A549 (cell line): Measurements from ENCODE around the gene GTF3C1. TPM values are rescaled to one million over a fixed set of nuclear protein-coding genes. Genes with fewer than 3 reads are reported as not detected.

Experiments used
- ATAC-seq, 2 experiments: fragments of 200-7000 bp in 1 of 2; fragments of >200 bp in 1 of 2; cut with Nextera tagmentation in 1 of 2; cut with Tn5 transposase in 1 of 2; 3 replicates each; pipeline versions ENCODE4 v1.8.0 to v1.9.1; 2018 to 2020; ENCODE audit warnings: mild to moderate bottlenecking in 1 of 2, moderate library complexity in 1 of 2
- CTCF ChIA-PET: fragments of 300-600 bp; sonication (Branson Sonifier 250); formaldehyde crosslinking; extraction: SDS; loops from one replicate; lab custom pipeline; 2021; ENCODE audit warnings: antibody characterized with exemption, inconsistent platforms; lab: Yijun Ruan, JAX
- POLR2A ChIA-PET: fragments of 350-600 bp; formaldehyde crosslinking; extraction: SDS; loops from one replicate; lab custom pipeline; 2021; ENCODE audit warnings: antibody characterized with exemption, inconsistent platforms; lab: Yijun Ruan, JAX
- DNase-seq, 2 experiments: peaks; one replicate each; pipeline versions ENCODE4 v3.0.0 to v3.0.0-alpha.2; 2011 to 2016; ENCODE audit warnings: low read depth in 1 of 2, low spot score in 1 of 2
- FAIRE-seq: peaks from 2 replicates; lab custom pipeline; 2011; peaks lifted over from hg19 to GRCh38; lab: Jason Lieb, UNC
- H3K27ac ChIP-seq, 2 experiments: fragments of >200 bp; sonication (Bioruptor Twin); formaldehyde crosslinking; 3 replicates each; pipeline ENCODE4 v1.5.1; 2016 to 2017
- H3K4me1 ChIP-seq: fragments of >200 bp; sonication (Bioruptor Twin); formaldehyde crosslinking; 3 replicates; pipeline ENCODE4 v1.6.1; 2016
- H3K4me2 ChIP-seq: fragments of >200 bp; sonication (Bioruptor Twin); formaldehyde crosslinking; 3 replicates; pipeline ENCODE4 v1.6.1; 2016
- H3K4me3 ChIP-seq: fragments of >200 bp; sonication (Bioruptor Twin); formaldehyde crosslinking; 3 replicates; pipeline ENCODE4 v1.5.1; 2016
- H3K9me3 ChIP-seq: fragments of >200 bp; sonication (Bioruptor Twin); formaldehyde crosslinking; 3 replicates; pipeline ENCODE4 v1.6.1; 2016
- CEBPB ChIP-seq, 2 experiments: fragments of >200 bp in 1 of 2; sonication (Bioruptor Twin) in 1 of 2; formaldehyde crosslinking in 1 of 2; IDR thresholded peaks; 2 replicates each; pipeline ENCODE4 v1.6.1; 2012 to 2016
- EP300 ChIP-seq, 2 experiments: fragments of >200 bp; sonication (Bioruptor Twin); formaldehyde crosslinking; IDR thresholded peaks; 2 replicates in 1 of 2; 3 replicates in 1 of 2; pipeline ENCODE4 v1.6.1; 2016 to 2017
- ESRRA ChIP-seq: fragments of 150-350 bp; IDR thresholded peaks from 2 replicates; pipeline ENCODE4 v1.6.1; 2014; ENCODE audit warnings: mild to moderate bottlenecking, low read length, borderline replicate concordance
- FOSB ChIP-seq: fragments of 250-450 bp; sonication (Bioruptor Pico); IDR thresholded peaks from 2 replicates; pipeline ENCODE4 v1.5.0; 2020; ENCODE audit warnings: mild to moderate bottlenecking, moderate library complexity
- FOXS1 ChIP-seq: fragments of 250-450 bp; sonication (Bioruptor Pico); IDR thresholded peaks from 2 replicates; pipeline ENCODE4 v1.5.0; 2020; ENCODE audit warnings: mild to moderate bottlenecking, moderate library complexity
- HDAC2 ChIP-seq: fragments of 200-600 bp; sonication (generic); IDR thresholded peaks from 2 replicates; pipeline ENCODE4 v1.6.1; 2016
- HOXB5 ChIP-seq: fragments of 250-450 bp; sonication (Bioruptor Pico); IDR thresholded peaks from 2 replicates; pipeline ENCODE4 v1.5.0; 2020; ENCODE audit warnings: mild to moderate bottlenecking, moderate library complexity
- NR3C1 ChIP-seq: fragments of >200 bp; sonication (Bioruptor Twin); formaldehyde crosslinking; IDR thresholded peaks from 3 replicates; pipeline ENCODE4 v1.6.1; 2017
- POLR2A ChIP-seq: IDR thresholded peaks from 2 replicates; pipeline ENCODE4 v1.6.1; 2012; ENCODE audit warnings: mild to moderate bottlenecking, low read length
- POLR2AphosphoS2 ChIP-seq: conservative IDR thresholded peaks from 2 replicates; pipeline ENCODE4 v1.6.1; 2012; ENCODE audit warnings: low read length, improper control_type of control experiment, inconsistent platforms
- RAD21 ChIP-seq, 2 experiments: fragments of >200 bp in 1 of 2; sonication (Bioruptor Twin) in 1 of 2; formaldehyde crosslinking in 1 of 2; IDR thresholded peaks in 1 of 2; conservative IDR thresholded peaks in 1 of 2; 2 replicates in 1 of 2; 3 replicates in 1 of 2; pipeline ENCODE4 v1.6.1; 2012 to 2018; ENCODE audit warnings: inconsistent platforms in 1 of 2
- RFX5 ChIP-seq: fragments of 450-650 bp; IDR thresholded peaks from 2 replicates; pipeline ENCODE4 v1.7.1; 2014; ENCODE audit warnings: antibody characterized with exemption, mild to moderate bottlenecking, moderate library complexity
- RNF2 ChIP-seq: fragments of 200-600 bp; sonication (generic); IDR thresholded peaks from 2 replicates; pipeline ENCODE4 v1.6.1; 2016; ENCODE audit warnings: low read depth, mild to moderate bottlenecking, antibody characterized with exemption, moderate library complexity, borderline replicate concordance
- SREBF2 ChIP-seq: fragments of 450-650 bp; IDR thresholded peaks from 2 replicates; pipeline ENCODE4 v1.6.1; 2014; ENCODE audit warnings: mild to moderate bottlenecking, moderate library complexity
- ZNF302 ChIP-seq: fragments of 250-450 bp; sonication (Bioruptor Pico); IDR thresholded peaks from 2 replicates; pipeline ENCODE4 v1.9.0; 2021; ENCODE audit warnings: inconsistent platforms, mild to moderate bottlenecking, moderate library complexity
- ZSCAN20 ChIP-seq: fragments of 250-450 bp; sonication (Bioruptor Pico); IDR thresholded peaks from 2 replicates; pipeline ENCODE4 v1.8.0; 2022; ENCODE audit warnings: mild to moderate bottlenecking, moderate library complexity
- WGBS: methylation state at CpG from one replicate; pipeline ENCODE4 v1.1.6; 2017; ENCODE audit errors: missing lambda C conversion rate; 5-methylcytosine and 5-hydroxymethylcytosine counted together
- polyA plus RNA-seq, 4 experiments: library from polyadenylated mRNA; depleted of rRNA in 3 of 4; stranded (reverse); fragments of >200 nt; fragmentation: RNase III in 1 of 4; extraction: RNeasy Plus Mini Kit Qiagen cat#74134 plus additional on column Dnase treatment in 1 of 4; gene quantifications; 2 replicates in 3 of 4; 3 replicates in 1 of 4; pipeline ENCODE4 v1.2.3, GENCODE V29; 2011 to 2017
- TF ChIP-seq, protein P1 (sequence below): fragments of 250-450 bp; sonication (Bioruptor Pico); IDR thresholded peaks from 2 replicates; pipeline ENCODE4 v1.5.0; 2021; ENCODE audit warnings: mild to moderate bottlenecking, moderate library complexity, borderline replicate concordance
- TF ChIP-seq, protein P2 (sequence below): fragments of >200 bp; sonication (Bioruptor Twin); formaldehyde crosslinking; IDR thresholded peaks from 3 replicates; pipeline ENCODE4 v1.5.1; 2016
- TF ChIP-seq, protein P3 (sequence below): IDR thresholded peaks from 2 replicates; pipeline ENCODE4 v1.6.1; 2012; ENCODE audit warnings: low read depth, borderline replicate concordance
- TF ChIP-seq, protein P4 (sequence below): IDR thresholded peaks from 2 replicates; pipeline ENCODE4 v1.6.1; 2012

Gene GTF3C1
- polyA plus RNA-seq, 2 of the 4 experiments (the other 2 are of a cell fraction) = 41.6 to 54.2 TPM

DNA sequence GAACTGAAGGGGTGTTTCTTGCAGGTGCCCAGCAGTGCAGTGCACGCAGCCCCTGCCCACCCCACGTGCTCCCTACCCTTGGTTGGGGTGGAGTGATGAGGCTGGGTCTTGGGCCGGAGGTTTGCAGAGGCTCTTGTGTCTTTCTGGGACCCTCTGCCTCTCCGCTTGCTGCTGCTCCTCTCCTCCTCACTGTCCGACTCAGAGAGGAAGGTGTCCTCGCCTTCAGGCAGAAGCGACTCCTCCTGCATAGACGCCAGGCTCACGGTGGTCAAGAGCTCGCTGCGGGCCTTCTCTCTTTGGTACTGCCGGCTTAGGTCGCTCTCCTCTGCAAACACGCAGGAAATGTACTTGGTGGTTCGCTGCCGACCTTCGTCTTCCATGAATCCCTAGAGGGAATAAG, 42.9 kb downstream of the GTF3C1 start:
- WGBS = 97% methylated on average over 17 of the region's 17 CpGs
- Histone ChIP-seq H3K9me3 (no peaks in the 10 kb centered on the region), H3K4me3 (no peak overlapping the region), H3K4me1 (no peaks in the 10 kb centered on the region), H3K27ac (no peak overlapping the region), H3K4me2 (no peak overlapping the region)
- TF ChIP-seq HDAC2 (no peak), ESRRA (no peak), SREBF2 (no peak), FOXS1 (CRISPR knock-in tag) (no peak), EP300 (IDR thresholded peaks at IDR 0.05) (no peak), POLR2AphosphoS2 (no peak), RNF2 (no peak), POLR2A (no peak), RAD21 (conservative IDR thresholded peaks at IDR 0.05 in 1 of 2, IDR thresholded peaks at IDR 0.05 in 1 of 2) (no peak), RFX5 (no peak), HOXB5 (CRISPR knock-in tag) (no peak), ZNF302 (CRISPR knock-in tag) (no peak), NR3C1 (no peak), FOSB (CRISPR knock-in tag) (no peak), ZSCAN20 (CRISPR knock-in tag) (no peak)
- TF ChIP-seq, protein P1, sequence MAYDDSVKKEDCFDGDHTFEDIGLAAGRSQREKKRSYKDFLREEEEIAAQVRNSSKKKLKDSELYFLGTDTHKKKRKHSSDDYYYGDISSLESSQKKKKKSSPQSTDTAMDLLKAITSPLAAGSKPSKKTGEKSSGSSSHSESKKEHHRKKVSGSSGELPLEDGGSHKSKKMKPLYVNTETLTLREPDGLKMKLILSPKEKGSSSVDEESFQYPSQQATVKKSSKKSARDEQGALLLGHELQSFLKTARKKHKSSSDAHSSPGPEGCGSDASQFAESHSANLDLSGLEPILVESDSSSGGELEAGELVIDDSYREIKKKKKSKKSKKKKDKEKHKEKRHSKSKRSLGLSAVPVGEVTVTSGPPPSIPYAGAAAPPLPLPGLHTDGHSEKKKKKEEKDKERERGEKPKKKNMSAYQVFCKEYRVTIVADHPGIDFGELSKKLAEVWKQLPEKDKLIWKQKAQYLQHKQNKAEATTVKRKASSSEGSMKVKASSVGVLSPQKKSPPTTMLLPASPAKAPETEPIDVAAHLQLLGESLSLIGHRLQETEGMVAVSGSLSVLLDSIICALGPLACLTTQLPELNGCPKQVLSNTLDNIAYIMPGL (CRISPR knock-in tag) = no peak
- TF ChIP-seq, protein P2, sequence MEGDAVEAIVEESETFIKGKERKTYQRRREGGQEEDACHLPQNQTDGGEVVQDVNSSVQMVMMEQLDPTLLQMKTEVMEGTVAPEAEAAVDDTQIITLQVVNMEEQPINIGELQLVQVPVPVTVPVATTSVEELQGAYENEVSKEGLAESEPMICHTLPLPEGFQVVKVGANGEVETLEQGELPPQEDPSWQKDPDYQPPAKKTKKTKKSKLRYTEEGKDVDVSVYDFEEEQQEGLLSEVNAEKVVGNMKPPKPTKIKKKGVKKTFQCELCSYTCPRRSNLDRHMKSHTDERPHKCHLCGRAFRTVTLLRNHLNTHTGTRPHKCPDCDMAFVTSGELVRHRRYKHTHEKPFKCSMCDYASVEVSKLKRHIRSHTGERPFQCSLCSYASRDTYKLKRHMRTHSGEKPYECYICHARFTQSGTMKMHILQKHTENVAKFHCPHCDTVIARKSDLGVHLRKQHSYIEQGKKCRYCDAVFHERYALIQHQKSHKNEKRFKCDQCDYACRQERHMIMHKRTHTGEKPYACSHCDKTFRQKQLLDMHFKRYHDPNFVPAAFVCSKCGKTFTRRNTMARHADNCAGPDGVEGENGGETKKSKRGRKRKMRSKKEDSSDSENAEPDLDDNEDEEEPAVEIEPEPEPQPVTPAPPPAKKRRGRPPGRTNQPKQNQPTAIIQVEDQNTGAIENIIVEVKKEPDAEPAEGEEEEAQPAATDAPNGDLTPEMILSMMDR = no peak
- TF ChIP-seq, protein P3, sequence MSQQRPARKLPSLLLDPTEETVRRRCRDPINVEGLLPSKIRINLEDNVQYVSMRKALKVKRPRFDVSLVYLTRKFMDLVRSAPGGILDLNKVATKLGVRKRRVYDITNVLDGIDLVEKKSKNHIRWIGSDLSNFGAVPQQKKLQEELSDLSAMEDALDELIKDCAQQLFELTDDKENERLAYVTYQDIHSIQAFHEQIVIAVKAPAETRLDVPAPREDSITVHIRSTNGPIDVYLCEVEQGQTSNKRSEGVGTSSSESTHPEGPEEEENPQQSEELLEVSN = no peak
- TF ChIP-seq, protein P4, sequence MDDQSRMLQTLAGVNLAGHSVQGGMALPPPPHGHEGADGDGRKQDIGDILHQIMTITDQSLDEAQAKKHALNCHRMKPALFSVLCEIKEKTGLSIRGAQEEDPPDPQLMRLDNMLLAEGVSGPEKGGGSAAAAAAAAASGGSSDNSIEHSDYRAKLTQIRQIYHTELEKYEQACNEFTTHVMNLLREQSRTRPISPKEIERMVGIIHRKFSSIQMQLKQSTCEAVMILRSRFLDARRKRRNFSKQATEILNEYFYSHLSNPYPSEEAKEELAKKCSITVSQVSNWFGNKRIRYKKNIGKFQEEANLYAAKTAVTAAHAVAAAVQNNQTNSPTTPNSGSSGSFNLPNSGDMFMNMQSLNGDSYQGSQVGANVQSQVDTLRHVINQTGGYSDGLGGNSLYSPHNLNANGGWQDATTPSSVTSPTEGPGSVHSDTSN = no peak
- POLR2A ChIA-PET = no interaction called here
- no peak for DNase-seq
- no peak for ATAC-seq
- no peak for FAIRE-seq
- CTCF ChIA-PET = interaction anchor here (1.6 kb wide), 1 partner anchor 9 kb away, joined by 9 read pairs; no protein-coding TSS in a partner anchor

DNA sequence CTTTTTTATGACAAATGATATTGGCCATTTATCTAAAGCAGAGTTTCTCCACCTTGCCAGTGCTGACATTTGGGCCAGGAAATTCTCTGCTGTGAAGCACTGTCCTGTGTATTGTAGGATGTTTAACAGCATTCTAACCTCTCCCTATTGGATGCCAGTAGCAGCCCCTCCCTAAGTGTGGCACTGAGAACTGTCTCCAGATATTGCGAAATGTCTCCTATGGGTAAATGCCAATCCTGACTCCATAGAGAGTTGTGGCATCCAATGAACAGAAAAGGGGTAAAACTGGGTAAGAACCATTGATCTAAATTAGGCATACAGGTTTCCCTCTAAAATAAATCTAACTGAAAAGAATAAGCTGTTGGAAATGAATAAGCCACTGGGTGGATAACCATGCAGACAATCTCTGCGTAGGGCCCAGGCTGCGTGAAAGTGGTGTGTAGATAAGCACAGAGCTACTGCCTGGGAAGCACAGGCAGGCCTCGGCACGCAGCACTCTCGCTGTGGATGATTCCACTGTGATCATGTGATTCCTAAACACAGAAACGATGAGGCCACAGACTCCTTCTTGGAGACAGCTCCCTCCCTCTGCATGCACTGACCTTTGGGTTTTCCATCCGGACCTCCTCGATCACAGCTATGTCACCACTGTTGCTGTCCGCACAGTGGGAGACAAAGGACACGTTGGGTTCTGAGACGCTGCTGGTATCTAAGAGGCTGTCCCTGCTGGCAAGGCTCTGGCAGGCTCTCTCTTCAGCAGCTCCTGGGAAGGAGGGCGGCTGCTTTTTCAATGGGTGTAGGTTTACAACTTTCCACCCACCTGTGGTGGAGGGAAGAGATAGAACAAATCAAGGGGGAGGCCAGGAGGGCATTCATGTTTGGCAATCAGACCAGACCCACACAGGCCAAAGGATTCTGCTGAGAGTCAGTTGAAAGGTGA, 44.1 kb downstream of the GTF3C1 start:
- ChIA-PET POLR2A (no interaction called here), CTCF (interaction anchor here (1.6 kb wide), 1 partner anchor 10 kb away, joined by 9 read pairs; no protein-coding TSS in a partner anchor)
- no peak for TF ChIP-seq HOXB5 (CRISPR knock-in tag)
- peak; percentile 69 to 81; a peak in 3 of 4 replicates for TF ChIP-seq CEBPB (IDR thresholded peaks at IDR 0.05)
- ATAC-seq = no peak
- Histone ChIP-seq H3K9me3 (no peaks in the 10 kb centered on the region), H3K4me3 (no peak overlapping the region), H3K4me1 (no peaks in the 10 kb centered on the region), H3K4me2 (no peak overlapping the region), H3K27ac (no peak overlapping the region)
- FAIRE-seq = no peak
- DNase-seq = no peak
- WGBS = 88% methylated on average over 13 of the region's 13 CpGs
